KMS-11 (cell line): ENCODE results near the gene MPIG6B.

Source experiments
- H2AFZ ChIP-seq: fragments of 200-600 bp; sonication (generic); 2 replicates; pipeline ENCODE4 v1.6.1; 2016; ENCODE audit warnings: antibody characterized with exemption, mixed run types, low read depth
- H3K27ac ChIP-seq: fragments of 200-600 bp; sonication (generic); 2 replicates; pipeline ENCODE4 v1.6.1; 2016; ENCODE audit warnings: mild to moderate bottlenecking, mixed run types
- H3K27me3 ChIP-seq: fragments of 200-600 bp; sonication (generic); 2 replicates; pipeline ENCODE4 v1.6.1; 2017; ENCODE audit warnings: mild to moderate bottlenecking, low read depth, mixed run types, moderate library complexity; ENCODE audit not compliant: insufficient read depth
- H3K36me3 ChIP-seq: fragments of 200-600 bp; sonication (generic); 2 replicates; pipeline ENCODE4 v1.6.1; 2017; ENCODE audit warnings: mild to moderate bottlenecking, mixed run types; ENCODE audit not compliant: insufficient read depth
- H3K4me1 ChIP-seq: fragments of 200-600 bp; sonication (generic); 2 replicates; pipeline ENCODE4 v1.6.1; 2016; ENCODE audit warnings: mild to moderate bottlenecking, low read depth, mixed run types; ENCODE audit not compliant: poor library complexity, severe bottlenecking
- H3K4me2 ChIP-seq: fragments of 200-600 bp; sonication (generic); 2 replicates; pipeline ENCODE4 v1.7.0; 2016; ENCODE audit warnings: mild to moderate bottlenecking, mixed run types
- H3K4me3 ChIP-seq: fragments of 200-600 bp; sonication (generic); IDR thresholded peaks from 2 replicates; pipeline ENCODE4 v1.6.1; 2017; ENCODE audit warnings: low read depth, low read length, mixed read lengths; ENCODE audit not compliant: insufficient read depth
- H3K79me2 ChIP-seq: fragments of 200-600 bp; sonication (generic); 2 replicates; pipeline ENCODE4 v1.6.1; 2016; ENCODE audit warnings: low read depth, mixed run types; ENCODE audit not compliant: insufficient read depth
- H3K9ac ChIP-seq: fragments of 200-600 bp; sonication (generic); 2 replicates; pipeline ENCODE4 v1.6.1; 2016; ENCODE audit warnings: mild to moderate bottlenecking, mixed run types
- H4K20me1 ChIP-seq: fragments of 200-600 bp; sonication (generic); 2 replicates; pipeline ENCODE4 v1.6.1; 2016; ENCODE audit warnings: mild to moderate bottlenecking, mixed run types; ENCODE audit not compliant: insufficient read depth
- CTCF ChIP-seq: fragments of 200-600 bp; sonication (generic); conservative IDR thresholded peaks from 2 replicates; pipeline ENCODE4 v1.6.1; 2017; ENCODE audit warnings: low read depth, mild to moderate bottlenecking, antibody characterized with exemption, low read length, moderate library complexity, mixed read lengths

MPIG6B gene

GRCh38 chr6:31691078-31691463 lies 32.1 kb upstream of the MPIG6B start:
- H3K36me3 ChIP-seq, result no peaks in the 10 kb centered on the region

GRCh38 chr6:31691564-31692108 lies 31.5 kb upstream of the MPIG6B start:
- TF ChIP-seq CTCF, result no peak
- H2AFZ ChIP-seq, result no peak overlapping the region
- H3K4me1 ChIP-seq, result no peaks in the 10 kb centered on the region
- no peak overlapping the region for H3K9ac ChIP-seq
- H4K20me1 ChIP-seq, result no peaks in the 10 kb centered on the region
- no peak overlapping the region for H3K4me2 ChIP-seq
- H3K27me3 ChIP-seq, result no peaks in the 10 kb centered on the region
- H3K4me3 ChIP-seq, result no peak overlapping the region
- H3K79me2 ChIP-seq, result no peaks in the 10 kb centered on the region
- no peak overlapping the region for H3K27ac ChIP-seq
- H3K36me3 ChIP-seq, result no peaks in the 10 kb centered on the region

More at GRCh38 chr6:31691078-31691463, 32.1 kb upstream of the MPIG6B start:
- no peak overlapping the region for H3K4me2 ChIP-seq
- no peaks in the 10 kb centered on the region for H3K79me2 ChIP-seq
- no peaks in the 10 kb centered on the region for H4K20me1 ChIP-seq
- H3K27me3 ChIP-seq, result no peaks in the 10 kb centered on the region
- H3K27ac ChIP-seq, result no peak overlapping the region
- no peaks in the 10 kb centered on the region for H3K4me1 ChIP-seq
- no peak overlapping the region for H3K4me3 ChIP-seq
- no peak for TF ChIP-seq CTCF
- no peak overlapping the region for H2AFZ ChIP-seq
- no peak overlapping the region for H3K9ac ChIP-seq

- no peak overlapping the region for H3K27ac ChIP-seq
- H3K36me3 ChIP-seq, result no peaks in the 10 kb centered on the region
- no peaks in the 10 kb centered on the region for H4K20me1 ChIP-seq
- H3K27me3 ChIP-seq, result no peaks in the 10 kb centered on the region
- H3K79me2 ChIP-seq, result no peaks in the 10 kb centered on the region; the same call in 1 of the 2 replicates
- H3K4me1 ChIP-seq, result peaks cover 2% of the 10 kb centered on the region
- H2AFZ ChIP-seq, result no peak overlapping the region
- no peak overlapping the region for H3K4me3 ChIP-seq
- H3K9ac ChIP-seq, result no peak overlapping the region
- H3K4me2 ChIP-seq, result no peak overlapping the region
- TF ChIP-seq CTCF, result no peak
Observed at GRCh38 chr6:31692353-31692752, 30.8 kb upstream of the MPIG6B start.

GRCh38 chr6:31692886-31693285 lies 30.3 kb upstream of the MPIG6B start:
- H3K27me3 ChIP-seq, result no peaks in the 10 kb centered on the region
- H3K27ac ChIP-seq, result no peak overlapping the region
- H3K36me3 ChIP-seq, result no peaks in the 10 kb centered on the region
- H3K4me1 ChIP-seq, result peaks cover 8% of the 10 kb centered on the region
- H3K4me2 ChIP-seq, result no peak overlapping the region
- no peaks in the 10 kb centered on the region for H4K20me1 ChIP-seq
- no peak overlapping the region for H2AFZ ChIP-seq
- no peak overlapping the region for H3K4me3 ChIP-seq
- TF ChIP-seq CTCF, result no peak
- H3K79me2 ChIP-seq, result no peaks in the 10 kb centered on the region; the same call in 1 of the 2 replicates
- H3K9ac ChIP-seq, result no peak overlapping the region
